B cell (primary cell): ENCODE measurements around the gene P2RX2. TPM values are rescaled to one million over a fixed set of nuclear protein-coding genes. Genes with fewer than 3 reads are reported as not detected.

Experiments used
- ATAC-seq: fragments of 200-7000 bp; cut with Tn5 transposase; one replicate; pipeline ENCODE4 v1.10.0; 2021; ENCODE audit warnings: low read depth, mild to moderate bottlenecking, moderate number of reproducible peaks, moderate library complexity
- CTCF ChIA-PET: fragments of 350-600 bp; sonication (Branson Sonifier 250); formaldehyde crosslinking; loops from one replicate; lab custom pipeline; 2021; ENCODE audit warnings: antibody characterized with exemption, inconsistent platforms; lab: Charles Lee
- POLR2A ChIA-PET: fragments of 350-600 bp; sonication (Branson Sonifier 250); formaldehyde crosslinking; loops from one replicate; lab custom pipeline; 2021; ENCODE audit warnings: antibody characterized with exemption; lab: Charles Lee
- DNase-seq: peaks from one replicate; pipeline ENCODE4 v3.0.0; 2013
- H2AFZ ChIP-seq: 2 replicates; pipeline ENCODE4 v1.6.1; 2012; ENCODE audit warnings: mild to moderate bottlenecking, low read depth, low read length; ENCODE audit not compliant: insufficient read depth, poor library complexity, severe bottlenecking
- H3K27ac ChIP-seq, 2 donors: 1 replicate in 1 of 2; 2 replicates in 1 of 2; pipeline ENCODE4 v1.5.1; 2012 to 2013; ENCODE audit warnings: low read length in 2 of 2, mild to moderate bottlenecking in 2 of 2, moderate library complexity in 1 of 2
- H3K27me3 ChIP-seq, 4 experiments: fragments of 200-600 bp in 1 of 4; sonication (generic) in 1 of 4; replicated peaks in 1 of 4; 1 replicate in 2 of 4; 2 replicates in 2 of 4; pipeline versions ENCODE4 v1.6.1 to v1.7.0; 2013 to 2016; ENCODE audit warnings: low read length in 3 of 4, mild to moderate bottlenecking in 2 of 4, mixed read lengths in 1 of 4, moderate library complexity in 1 of 4; ENCODE audit not compliant: insufficient read depth in 4 of 4, control insufficient read depth in 3 of 4; ENCODE audit errors: control extremely low read depth in 1 of 4
- H3K36me3 ChIP-seq, 2 experiments: replicated peaks in 1 of 2; 1 replicate in 1 of 2; 2 replicates in 1 of 2; pipeline versions ENCODE4 v1.6.1 to v1.7.1; 2013; ENCODE audit warnings: low read length in 1 of 2; ENCODE audit not compliant: insufficient read depth in 2 of 2, control insufficient read depth in 1 of 2; ENCODE audit errors: control extremely low read depth in 1 of 2, extremely low read depth in 1 of 2
- H3K4me1 ChIP-seq, 2 donors: fragments of 200-600 bp in 1 of 2; sonication (generic) in 1 of 2; 1 replicate in 1 of 2; 2 replicates in 1 of 2; pipeline versions ENCODE4 v1.5.1 to v1.6.1; 2013 to 2017; ENCODE audit warnings: low read length in 2 of 2; ENCODE audit not compliant: control insufficient read depth in 2 of 2, insufficient read depth in 2 of 2
- H3K4me2 ChIP-seq: replicated peaks from 2 replicates; pipeline ENCODE3; 2012; ENCODE audit warnings: mild to moderate bottlenecking, low read depth, low read length; ENCODE audit not compliant: poor library complexity, severe bottlenecking
- H3K4me3 ChIP-seq, 5 experiments: fragments of 200-600 bp in 1 of 5; sonication (generic) in 1 of 5; 1 replicate in 3 of 5; 2 replicates in 2 of 5; pipeline versions ENCODE4 v1.5.1 to v1.7.0; 2011 to 2016; ENCODE audit warnings: low read length in 4 of 5, mild to moderate bottlenecking in 4 of 5, low read depth in 2 of 5, control low read depth in 1 of 5, moderate library complexity in 1 of 5; ENCODE audit not compliant: insufficient read depth in 1 of 5; ENCODE audit errors: control extremely low read depth in 1 of 5, extremely low read depth in 1 of 5
- H3K79me2 ChIP-seq: fragments of 200-600 bp; sonication (generic); one replicate; pipeline ENCODE4 v1.6.0; 2016; ENCODE audit warnings: low read length; ENCODE audit not compliant: control insufficient read depth, insufficient read depth
- H3K9ac ChIP-seq: fragments of 200-600 bp; sonication (generic); 2 replicates; pipeline ENCODE4 v1.6.1; 2017; ENCODE audit warnings: mild to moderate bottlenecking, low read length, moderate library complexity
- H3K9me3 ChIP-seq, 3 donors: one replicate each; pipeline versions ENCODE4 v1.6.1 to v1.7.1; 2013; ENCODE audit warnings: low read length in 2 of 3; ENCODE audit not compliant: control insufficient read depth in 2 of 3, insufficient read depth in 1 of 3; ENCODE audit errors: control extremely low read depth in 1 of 3
- H4K20me1 ChIP-seq: 2 replicates; pipeline ENCODE4 v1.6.0; 2012; ENCODE audit warnings: mild to moderate bottlenecking, low read length; ENCODE audit not compliant: insufficient read depth, control insufficient read depth, poor library complexity, severe bottlenecking
- H3K27ac Mint-ChIP-seq: one replicate; pipeline ENCODE4 v1.8.0; 2021; ENCODE audit warnings: mixed read lengths
- H3K27me3 Mint-ChIP-seq: one replicate; pipeline ENCODE4 v1.8.0; 2021; ENCODE audit warnings: mixed read lengths
- H3K4me1 Mint-ChIP-seq: one replicate; pipeline ENCODE4 v1.8.0; 2021; ENCODE audit warnings: mixed read lengths
- H3K4me3 Mint-ChIP-seq: one replicate; pipeline ENCODE4 v1.8.0; 2021; ENCODE audit warnings: mixed read lengths
- H3K9me3 Mint-ChIP-seq: one replicate; pipeline ENCODE4 v1.8.0; 2022; ENCODE audit warnings: mixed read lengths; ENCODE audit not compliant: insufficient read depth
- EZH2 ChIP-seq: IDR thresholded peaks from 2 replicates; pipeline ENCODE4 v1.6.1; 2012; ENCODE audit warnings: borderline replicate concordance, low read depth, mild to moderate bottlenecking, moderate library complexity, low read length; ENCODE audit not compliant: insufficient read depth, poor library complexity, severe bottlenecking
- WGBS: methylation state at CpG from one replicate; pipeline ENCODE4 v1.1.5; 2013; ENCODE audit warnings: missing lambda C conversion rate; ENCODE audit not compliant: insufficient coverage; 5-methylcytosine and 5-hydroxymethylcytosine counted together
- intact Hi-C: fragments of 100-400 bp; cut with micrococcal nuclease; formaldehyde crosslinking; loops from one replicate; pipeline ENCODE4 v1.10.0; 2022
- polyA plus RNA-seq: library from polyadenylated mRNA; depleted of rRNA; stranded (reverse); fragments of >200 nt; gene quantifications from 2 replicates; pipeline ENCODE4 v1.2.3, GENCODE V29; 2012
- total RNA-seq, 2 donors: library from RNA; stranded (reverse); fragments of 120-200 nt in 1 of 2; gene quantifications; 1 replicate in 1 of 2; 2 replicates in 1 of 2; pipeline versions ENCODE4 v1.2.3 to v1.2.4, GENCODE V29; 2013 to 2022
- TF ChIP-seq, protein P1 (sequence below): fragments of 200-600 bp; IDR thresholded peaks from one replicate; pipeline ENCODE4 v1.8.0; 2022; ENCODE audit warnings: antibody characterized with exemption, mild to moderate bottlenecking

P2RX2 gene
- total and polyA plus RNA-seq, 2 donors (not counting 1 experiment from before 2014, with no cell fraction given): not detected

DNA sequence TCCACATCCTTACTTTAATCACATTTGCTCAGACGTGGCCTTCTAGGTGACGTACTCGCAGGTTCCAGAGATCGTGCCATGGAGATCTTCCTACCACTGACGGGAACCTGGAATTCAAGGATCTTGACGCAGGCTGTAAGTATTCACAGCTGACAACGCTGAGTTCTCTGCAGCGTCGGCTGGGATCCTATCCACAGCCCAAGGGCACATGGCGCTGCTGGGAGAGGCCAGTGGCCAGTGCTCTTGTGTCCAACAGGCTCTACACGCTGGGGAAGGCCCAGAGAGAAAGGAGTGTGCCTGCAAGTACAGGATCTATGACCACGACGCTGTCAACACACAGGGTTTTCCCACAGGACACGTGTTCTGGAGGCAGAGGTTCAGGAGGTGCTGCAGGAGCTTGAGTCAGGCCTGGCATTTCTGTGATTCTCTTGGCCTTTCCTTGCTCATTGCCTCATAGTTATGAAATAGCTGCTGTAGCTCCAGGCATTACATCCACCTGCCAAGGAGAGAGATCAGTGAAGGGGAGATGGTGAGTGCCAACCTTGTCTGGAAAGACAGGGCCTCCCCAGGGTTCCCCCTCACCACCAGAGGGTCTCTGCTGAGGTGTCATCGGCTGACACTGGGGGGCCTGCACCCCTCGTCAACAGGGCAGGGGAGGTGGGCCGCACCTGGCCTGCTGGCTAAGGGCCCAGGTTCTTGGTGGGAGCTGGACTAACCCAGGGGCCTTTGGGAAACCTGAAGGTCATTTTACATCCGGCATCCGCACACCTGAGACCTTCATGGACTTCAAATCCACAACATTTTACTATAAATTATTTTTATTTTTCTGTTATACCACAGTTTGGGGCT lies 29.5 kb upstream of the P2RX2 start:
- POLR2A ChIA-PET: no interaction called here
- no peaks in the 10 kb centered on the region for H3K79me2 ChIP-seq
- Mint-ChIP-seq H3K9me3 (no peaks in the 10 kb centered on the region), H3K4me3 (no peak overlapping the region), H3K27ac (no peak overlapping the region), H3K27me3 (peaks cover 5% of the 10 kb centered on the region), H3K4me1 (no peaks in the 10 kb centered on the region)
- H2AFZ ChIP-seq: no peak overlapping the region
- no peak for ATAC-seq
- DNase-seq: no peak
- TF ChIP-seq, protein P1, sequence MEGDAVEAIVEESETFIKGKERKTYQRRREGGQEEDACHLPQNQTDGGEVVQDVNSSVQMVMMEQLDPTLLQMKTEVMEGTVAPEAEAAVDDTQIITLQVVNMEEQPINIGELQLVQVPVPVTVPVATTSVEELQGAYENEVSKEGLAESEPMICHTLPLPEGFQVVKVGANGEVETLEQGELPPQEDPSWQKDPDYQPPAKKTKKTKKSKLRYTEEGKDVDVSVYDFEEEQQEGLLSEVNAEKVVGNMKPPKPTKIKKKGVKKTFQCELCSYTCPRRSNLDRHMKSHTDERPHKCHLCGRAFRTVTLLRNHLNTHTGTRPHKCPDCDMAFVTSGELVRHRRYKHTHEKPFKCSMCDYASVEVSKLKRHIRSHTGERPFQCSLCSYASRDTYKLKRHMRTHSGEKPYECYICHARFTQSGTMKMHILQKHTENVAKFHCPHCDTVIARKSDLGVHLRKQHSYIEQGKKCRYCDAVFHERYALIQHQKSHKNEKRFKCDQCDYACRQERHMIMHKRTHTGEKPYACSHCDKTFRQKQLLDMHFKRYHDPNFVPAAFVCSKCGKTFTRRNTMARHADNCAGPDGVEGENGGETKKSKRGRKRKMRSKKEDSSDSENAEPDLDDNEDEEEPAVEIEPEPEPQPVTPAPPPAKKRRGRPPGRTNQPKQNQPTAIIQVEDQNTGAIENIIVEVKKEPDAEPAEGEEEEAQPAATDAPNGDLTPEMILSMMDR: no peak
- TF ChIP-seq EZH2: no peak
- H3K27ac ChIP-seq: no peak overlapping the region
- CTCF ChIA-PET: no interaction called here
- H3K9me3 ChIP-seq: peaks cover 0 to 13% (median 0%) of the 10 kb centered on the region in 3 donors
- no peak overlapping the region for H3K9ac ChIP-seq
- H4K20me1 ChIP-seq: no peaks in the 10 kb centered on the region
- no peak overlapping the region for H3K4me3 ChIP-seq
- 87% methylated on average over 16 of the region's 19 CpGs for WGBS
- intact Hi-C loops: no loop called here
- H3K36me3 ChIP-seq: peaks cover 0 to 5% of the 10 kb centered on the region in 2 experiments
- no peaks in the 10 kb centered on the region for H3K4me1 ChIP-seq
- H3K4me2 ChIP-seq: no peak overlapping the region
- peaks cover 0 to 6% (median 1%) of the 10 kb centered on the region in 4 experiments for H3K27me3 ChIP-seq
